NCI-H128 (cell line): ENCODE data around the gene WEE2.

Source experiments
- DNase-seq: peaks from one replicate; lab custom pipeline; 2025; ENCODE audit not compliant: unreplicated experiment; lab: John Stamatoyannopoulos, UW

The WEE2 gene

GRCh38 chr7:141708351-141708750, at the start of gene WEE2:
Gene WEE2 (plus strand): TSS chr7:141708353. CDS start chr7:141708759, 406 bp downstream.
- DNase-seq: no peak

- DNase-seq: no peak
These were observed 48.7 kb upstream of the WEE2 start for GRCh38 chr7:141659501-141659900.

- no peak for DNase-seq
These were observed 47.9 kb upstream of the WEE2 start for GRCh38 chr7:141660259-141660658.

DNA sequence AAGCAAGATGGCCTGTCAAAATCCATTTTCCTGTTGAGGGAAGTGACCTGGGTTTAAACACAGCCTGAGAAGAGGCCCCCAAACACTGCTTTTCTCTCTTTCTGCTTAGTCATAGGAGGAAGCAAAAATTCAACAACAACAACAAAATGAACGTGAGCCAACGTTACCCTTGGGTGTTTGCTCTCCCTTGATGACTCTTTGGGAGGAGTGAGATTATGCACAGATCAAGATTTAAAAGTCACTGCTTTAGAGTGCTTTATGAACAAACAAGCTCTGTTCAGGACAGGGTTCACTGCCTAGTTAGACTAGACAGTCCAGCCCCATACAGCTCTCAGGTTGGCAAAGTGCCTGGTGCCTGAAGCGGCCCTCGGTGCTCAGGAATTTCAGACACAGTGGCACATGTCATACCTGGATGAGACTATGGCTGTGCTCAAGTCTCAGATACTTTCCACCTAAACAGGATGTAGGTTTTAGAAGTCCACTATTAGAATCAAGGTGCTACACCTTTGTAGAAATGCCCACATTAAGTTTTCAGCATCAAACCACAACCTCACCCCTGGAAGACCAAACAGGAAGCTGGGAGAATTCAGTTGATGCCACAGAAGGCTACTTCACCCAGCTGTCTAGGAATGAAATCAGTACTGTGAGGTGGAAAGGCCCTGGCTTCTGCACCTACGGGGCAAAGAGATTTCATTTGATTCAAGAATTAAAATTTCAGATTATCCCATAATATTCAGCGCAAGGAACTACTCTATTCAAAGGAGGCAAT, 44.9 kb upstream of the WEE2 start:
- no peak for DNase-seq

- no peak for DNase-seq
These were observed 43.7 kb upstream of the WEE2 start for GRCh38 chr7:141664450-141664849.

DNA sequence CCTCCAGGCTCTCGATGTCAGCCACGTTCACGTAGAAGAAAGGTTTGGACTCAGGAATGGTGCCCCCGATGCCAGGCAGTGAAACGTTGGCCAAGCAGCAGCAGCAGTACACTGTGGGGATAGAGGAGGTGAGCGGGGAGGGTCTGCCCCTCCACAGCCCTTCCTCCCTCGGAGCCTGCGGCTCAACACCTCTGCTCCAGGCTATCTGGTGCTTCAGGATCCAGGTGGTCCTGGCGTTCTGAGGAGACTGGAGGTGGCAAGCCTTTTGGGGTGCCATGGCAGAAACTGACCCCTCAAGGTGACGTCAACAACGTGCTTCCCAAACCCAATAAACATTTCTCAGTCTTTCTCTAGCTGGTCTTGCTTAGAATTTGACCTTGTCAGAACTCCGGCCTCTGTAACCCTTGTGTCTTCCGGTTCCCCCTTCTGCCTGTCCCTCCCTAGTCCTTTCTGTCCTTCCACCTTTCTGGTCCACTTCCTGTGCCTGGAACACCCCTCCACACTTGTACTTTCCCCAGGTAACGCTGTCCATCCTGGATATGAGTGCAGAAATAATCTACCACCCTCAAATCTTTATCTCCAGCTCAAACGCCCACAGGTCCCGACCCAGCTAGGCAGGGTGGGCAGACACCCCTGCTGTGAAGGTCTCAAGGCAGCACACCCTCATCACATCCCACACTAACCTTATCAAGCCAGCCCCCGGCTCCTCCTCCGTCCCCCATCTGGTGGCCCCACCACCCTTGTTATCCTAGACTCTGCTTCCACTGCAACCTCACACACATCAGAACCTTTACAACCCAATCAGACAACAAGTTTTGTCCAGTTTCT, 42.7 kb upstream of the WEE2 start:
- DNase-seq: no peak

DNA sequence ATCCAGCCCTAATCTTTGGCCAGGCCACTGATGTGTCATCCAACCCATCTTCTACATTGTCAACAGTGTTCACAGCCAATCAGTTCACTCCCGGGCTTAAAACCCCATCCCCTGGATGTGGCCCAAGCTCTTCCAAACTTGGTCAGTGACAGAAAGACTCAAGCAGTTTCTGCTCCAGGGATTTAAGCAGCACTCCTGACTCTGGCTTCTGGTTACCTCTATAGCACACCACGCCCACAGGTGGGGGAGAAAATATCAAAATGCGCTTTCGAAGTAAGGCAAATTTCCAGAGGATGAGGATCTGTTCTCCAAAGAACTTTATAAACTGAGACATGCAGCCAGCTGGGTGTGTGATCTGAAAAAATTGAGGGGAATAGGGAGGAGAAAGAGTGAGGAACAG, 42.1 kb upstream of the WEE2 start:
- DNase-seq: no peak

- DNase-seq: no peak
These were observed 39.3 kb upstream of the WEE2 start for GRCh38 chr7:141668853-141669252.

DNA sequence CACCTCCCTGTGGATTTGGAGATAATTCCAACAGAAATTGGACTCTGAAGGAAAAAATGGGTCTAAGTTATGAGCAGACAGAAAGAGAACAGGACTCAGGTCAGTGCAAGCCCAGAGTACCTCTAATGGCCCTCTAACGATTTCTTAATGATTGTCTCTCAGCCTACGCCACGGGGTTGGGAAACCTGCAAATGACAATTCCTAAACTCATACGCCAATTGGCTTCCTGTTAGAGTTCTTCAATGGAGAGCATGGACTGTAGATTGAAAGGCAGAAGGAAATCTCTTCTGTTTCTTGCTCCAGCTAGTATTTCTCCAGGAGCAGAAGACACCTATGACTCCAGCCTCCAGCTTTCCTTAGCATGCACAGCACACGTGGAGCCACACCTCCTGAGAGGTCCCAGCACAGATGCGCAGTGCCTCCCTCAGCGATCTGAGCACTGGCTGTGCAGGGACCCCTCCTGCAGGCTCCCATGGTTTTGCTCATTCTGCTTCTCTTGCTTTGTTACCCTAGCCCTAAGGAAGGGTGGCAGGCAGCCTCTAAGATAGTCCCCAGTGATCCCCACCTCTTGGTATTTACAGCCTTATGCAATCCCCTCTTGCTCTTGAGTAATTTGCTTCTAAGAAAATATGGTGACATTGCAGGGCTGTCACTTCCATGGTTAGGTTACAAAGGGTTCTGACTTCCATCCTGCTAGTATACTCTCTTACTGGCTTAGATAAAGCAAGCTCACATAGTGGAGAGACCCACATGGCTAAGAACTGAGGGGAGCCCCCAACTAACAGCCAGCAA, 36.3 kb upstream of the WEE2 start:
- no peak for DNase-seq

DNA sequence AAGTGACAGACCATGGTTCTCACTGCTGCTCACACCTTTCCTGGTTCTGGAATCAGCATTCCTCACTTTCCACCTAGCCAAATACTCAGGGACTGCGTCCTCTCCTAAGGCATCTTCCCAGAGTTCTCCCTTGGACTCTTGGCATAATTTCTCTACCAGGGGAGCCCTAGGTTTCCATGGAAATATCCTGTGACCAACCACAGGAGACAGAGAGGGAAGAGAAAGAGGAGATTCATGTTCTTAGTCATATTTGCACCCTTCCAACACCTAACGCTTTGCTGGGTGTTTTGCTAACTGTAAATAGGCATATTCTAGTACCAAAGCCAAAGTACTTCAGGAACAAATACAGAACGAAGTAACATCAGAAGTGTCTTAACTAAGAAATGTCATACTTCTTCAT, 34.8 kb upstream of the WEE2 start:
- no peak for DNase-seq

GRCh38 chr7:141674171-141674671, 33.9 kb upstream of the WEE2 start:
- no peak for DNase-seq

DNA sequence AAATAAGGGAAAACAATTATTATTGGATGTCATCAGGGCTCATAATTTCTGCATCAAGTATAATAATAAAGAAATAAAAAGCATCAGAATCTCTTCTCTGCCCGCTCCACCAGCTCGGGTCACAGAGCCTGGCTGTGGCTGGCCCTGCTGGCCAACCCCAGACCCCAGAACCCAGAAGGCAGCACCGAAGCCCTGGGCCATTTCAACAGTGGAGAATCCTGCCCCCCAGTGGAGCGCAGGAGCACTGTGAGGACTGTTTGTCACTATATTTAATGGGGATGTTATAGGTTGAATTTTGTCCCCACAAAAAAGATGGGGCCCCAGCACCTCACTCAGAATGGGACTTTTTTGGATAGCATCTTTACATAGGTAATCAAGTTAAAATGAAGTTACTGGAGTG, 33.5 kb upstream of the WEE2 start:
- DNase-seq: no peak

GRCh38 chr7:141675436-141676215, 32.5 kb upstream of the WEE2 start:
- DNase-seq: no peak

- DNase-seq: no peak
These were observed 31.5 kb upstream of the WEE2 start for GRCh38 chr7:141676618-141677017.

DNA sequence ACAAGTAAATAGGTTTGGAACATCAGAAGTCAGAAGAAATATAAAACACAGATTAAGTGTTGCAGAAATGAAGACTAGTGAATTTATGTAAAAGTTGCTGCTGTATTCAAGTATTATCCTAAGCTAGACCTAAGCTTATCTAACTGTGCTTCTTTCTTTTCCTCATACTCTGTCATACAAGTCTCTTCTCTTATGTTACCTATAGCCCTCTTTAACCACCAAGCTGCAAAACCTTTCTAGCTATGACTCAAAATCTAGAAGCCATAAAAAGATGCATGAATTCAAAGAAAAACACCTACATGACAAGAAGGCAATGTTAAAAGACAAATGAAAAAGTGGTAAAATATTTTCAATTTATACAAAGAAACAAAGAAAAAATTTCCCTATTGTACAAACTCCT, 29.1 kb upstream of the WEE2 start:
- DNase-seq: no peak

GRCh38 chr7:141685285-141686023, 22.7 kb upstream of the WEE2 start:
- DNase-seq: no peak

DNA sequence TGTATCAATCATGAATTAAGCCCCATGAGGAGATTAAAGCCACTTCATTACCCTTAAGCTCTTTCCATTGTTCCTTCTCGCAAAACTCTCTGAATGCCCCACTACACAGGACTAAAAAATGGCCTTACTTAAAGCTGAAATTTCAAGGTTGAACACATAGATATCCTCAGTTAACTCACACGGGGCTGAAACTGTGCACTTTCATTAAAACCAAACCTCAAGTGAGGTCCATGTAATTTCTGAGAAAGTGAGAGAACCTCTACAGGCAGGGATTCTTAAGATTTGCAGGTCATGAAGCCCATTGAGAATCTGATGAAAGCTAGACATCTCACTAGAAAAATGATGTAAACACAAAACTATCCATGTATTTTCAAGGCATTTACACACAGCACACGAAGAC, 22.1 kb upstream of the WEE2 start:
- no peak for DNase-seq

GRCh38 chr7:141686670-141687069, 21.5 kb upstream of the WEE2 start:
- no peak for DNase-seq

GRCh38 chr7:141688043-141688442, 20.1 kb upstream of the WEE2 start:
- no peak for DNase-seq
